CD14-positive monocyte (primary cell): ENCODE data around the gene SETBP1. TPM values are rescaled to one million over a fixed set of nuclear protein-coding genes. Genes with fewer than 3 reads are reported as not detected.

ENCODE experiments used
- DNase-seq, 3 donors: peaks; one replicate each; pipeline ENCODE4 v3.0.0-alpha.2; 2011 to 2022
- H2AFZ ChIP-seq: 2 replicates; pipeline ENCODE4 v1.6.0; 2012; ENCODE audit warnings: mild to moderate bottlenecking, low read depth, low read length, inconsistent platforms; ENCODE audit not compliant: insufficient read depth, poor library complexity, severe bottlenecking
- H3K27ac ChIP-seq, 2 donors: 1 replicate in 1 of 2; 2 replicates in 1 of 2; pipeline ENCODE4 v1.5.1; 2012 to 2013; ENCODE audit warnings: low read length in 2 of 2, control low read depth in 1 of 2, inconsistent platforms in 1 of 2, low read depth in 1 of 2, mild to moderate bottlenecking in 1 of 2
- H3K27me3 ChIP-seq, 2 donors: one replicate each; pipeline versions ENCODE4 v1.6.0 to v1.6.1; 2011 to 2013; ENCODE audit warnings: low read length in 2 of 2; ENCODE audit not compliant: control insufficient read depth in 2 of 2, insufficient read depth in 2 of 2
- H3K36me3 ChIP-seq, 2 donors: replicated peaks in 1 of 2; 1 replicate in 1 of 2; 2 replicates in 1 of 2; pipeline versions ENCODE4 v1.5.1 to v1.6.1; 2012 to 2013; ENCODE audit warnings: low read length in 2 of 2, control low read depth in 1 of 2, inconsistent platforms in 1 of 2, mild to moderate bottlenecking in 1 of 2; ENCODE audit not compliant: insufficient read depth in 2 of 2, control insufficient read depth in 1 of 2
- H3K4me1 ChIP-seq, 2 donors: 1 replicate in 1 of 2; 2 replicates in 1 of 2; pipeline versions ENCODE4 v1.5.1 to v1.6.1; 2012 to 2013; ENCODE audit warnings: low read length in 2 of 2, control low read depth in 1 of 2, inconsistent platforms in 1 of 2, mild to moderate bottlenecking in 1 of 2, moderate library complexity in 1 of 2; ENCODE audit not compliant: insufficient read depth in 2 of 2, control insufficient read depth in 1 of 2
- H3K4me2 ChIP-seq: replicated peaks from 2 replicates; pipeline ENCODE3; 2012; ENCODE audit warnings: low read length, moderate library complexity, mild to moderate bottlenecking; ENCODE audit not compliant: poor library complexity, severe bottlenecking; ENCODE audit errors: extremely low read depth
- H3K4me3 ChIP-seq, 3 experiments: fragments of 200-600 bp in 1 of 3; sonication (generic) in 1 of 3; replicated peaks in 1 of 3; 1 replicate in 2 of 3; 2 replicates in 1 of 3; pipeline ENCODE4 v1.5.1; 2011 to 2013; ENCODE audit warnings: low read length in 3 of 3, mild to moderate bottlenecking in 3 of 3, control low read depth in 2 of 3, low read depth in 2 of 3, inconsistent platforms in 1 of 3, moderate library complexity in 1 of 3
- H3K79me2 ChIP-seq: 2 replicates; pipeline ENCODE4 v1.6.0; 2012; ENCODE audit warnings: mild to moderate bottlenecking, control low read depth, inconsistent platforms, low read length, moderate library complexity; ENCODE audit not compliant: insufficient read depth
- H3K9ac ChIP-seq: 2 replicates; pipeline ENCODE4 v1.6.0; 2017; ENCODE audit warnings: low read length, mild to moderate bottlenecking; ENCODE audit not compliant: insufficient read depth, poor library complexity, severe bottlenecking
- H3K9me3 ChIP-seq, 2 donors: replicated peaks in 1 of 2; 1 replicate in 1 of 2; 2 replicates in 1 of 2; pipeline versions ENCODE4 v1.5.1 to v1.6.1; 2012 to 2013; ENCODE audit warnings: low read length in 2 of 2, control low read depth in 1 of 2; ENCODE audit not compliant: control insufficient read depth in 1 of 2, insufficient read depth in 1 of 2
- H4K20me1 ChIP-seq: 2 replicates; pipeline ENCODE4 v1.6.0; 2012; ENCODE audit warnings: mild to moderate bottlenecking, low read length, control low read depth, moderate library complexity; ENCODE audit not compliant: insufficient read depth
- H3K27ac Mint-ChIP-seq, 7 donors: one replicate each; pipeline ENCODE4 v1.8.0; 2020; ENCODE audit warnings: mild to moderate bottlenecking in 7 of 7, mixed read lengths in 7 of 7, moderate library complexity in 6 of 7, inconsistent platforms in 2 of 7
- H3K27me3 Mint-ChIP-seq, 3 donors: one replicate each; pipeline ENCODE4 v1.8.0; 2021 to 2022; ENCODE audit warnings: low read depth in 3 of 3, mild to moderate bottlenecking in 3 of 3, mixed read lengths in 3 of 3, moderate library complexity in 3 of 3, inconsistent platforms in 1 of 3
- H3K36me3 Mint-ChIP-seq, 2 donors: one replicate each; pipeline ENCODE4 v1.8.0; 2020; ENCODE audit warnings: mixed read lengths in 2 of 2, inconsistent platforms in 1 of 2, mild to moderate bottlenecking in 1 of 2
- H3K4me1 Mint-ChIP-seq: one replicate; pipeline ENCODE4 v1.8.0; 2020; ENCODE audit warnings: mild to moderate bottlenecking, mixed read lengths
- H3K4me3 Mint-ChIP-seq, 2 donors: one replicate each; pipeline ENCODE4 v1.8.0; 2020; ENCODE audit warnings: mild to moderate bottlenecking in 2 of 2, mixed read lengths in 2 of 2, moderate library complexity in 1 of 2
- H3K9me3 Mint-ChIP-seq, 7 donors: one replicate each; pipeline ENCODE4 v1.8.0; 2020 to 2022; ENCODE audit warnings: mixed read lengths in 7 of 7, mild to moderate bottlenecking in 6 of 7, moderate library complexity in 6 of 7, inconsistent platforms in 2 of 7
- WGBS: methylation state at CpG from one replicate; pipeline ENCODE4 v1.1.5; 2013; ENCODE audit warnings: missing lambda C conversion rate; ENCODE audit not compliant: insufficient coverage; 5-methylcytosine and 5-hydroxymethylcytosine counted together
- intact Hi-C, 2 donors: fragments of 100-400 bp; cut with micrococcal nuclease; formaldehyde crosslinking; loops; one replicate each; pipeline versions ENCODE4 v1.15.0 to v1.15.1; 2023
- polyA plus RNA-seq, 3 donors: library from polyadenylated mRNA; depleted of rRNA in 1 of 3; unstranded in 2 of 3; stranded (reverse) in 1 of 3; fragments of 300-500 nt in 2 of 3; fragments of >200 nt in 1 of 3; fragmentation: Illumina TruSeq in 2 of 3; gene quantifications; 1 replicate in 2 of 3; 2 replicates in 1 of 3; pipeline ENCODE4 v1.2.3, GENCODE V29; 2012 to 2021
- TF ChIP-seq, protein P1 (sequence below): fragments of 200-600 bp; IDR thresholded peaks from one replicate; pipeline ENCODE4 v1.8.0; 2022; ENCODE audit warnings: antibody characterized with exemption, mild to moderate bottlenecking

SETBP1 gene
- polyA plus RNA-seq, 3 donors: 0.01 to 1.2 TPM; not detected in 1

GRCh38 chr18:44805176-44805575 lies 124.5 kb downstream of the SETBP1 start:
- H3K27me3 Mint-ChIP-seq: peaks cover 9 to 32% (median 17%) of the 10 kb centered on the region in 3 donors
- no peaks in the 10 kb centered on the region for H4K20me1 ChIP-seq
- DNase-seq: no peak
- no peak overlapping the region for H2AFZ ChIP-seq
- peaks cover 9 to 11% of the 10 kb centered on the region in 2 donors for H3K27me3 ChIP-seq
- H3K27ac ChIP-seq: no peak overlapping the region
- peaks cover 4% of the 10 kb centered on the region for H3K4me1 Mint-ChIP-seq
- no peak overlapping the region for H3K9ac ChIP-seq
- H3K36me3 ChIP-seq: no peaks in the 10 kb centered on the region
- H3K4me1 ChIP-seq: peaks cover 3% of the 10 kb centered on the region in 2 donors
- no peak overlapping the region for H3K4me2 ChIP-seq
- WGBS: no CpG with 5 or more reads among the region's 3 CpGs
- no peaks in the 10 kb centered on the region for H3K9me3 ChIP-seq
- no peaks in the 10 kb centered on the region for H3K36me3 Mint-ChIP-seq
- no peak overlapping the region for H3K27ac Mint-ChIP-seq
- intact Hi-C loops: no loop called here
- no peaks in the 10 kb centered on the region for H3K79me2 ChIP-seq
- H3K4me3 Mint-ChIP-seq: no peak overlapping the region
- no peak overlapping the region for H3K4me3 ChIP-seq
- peaks cover 0 to 8% (median 2%) of the 10 kb centered on the region in 7 donors for H3K9me3 Mint-ChIP-seq
- TF ChIP-seq, protein P1, sequence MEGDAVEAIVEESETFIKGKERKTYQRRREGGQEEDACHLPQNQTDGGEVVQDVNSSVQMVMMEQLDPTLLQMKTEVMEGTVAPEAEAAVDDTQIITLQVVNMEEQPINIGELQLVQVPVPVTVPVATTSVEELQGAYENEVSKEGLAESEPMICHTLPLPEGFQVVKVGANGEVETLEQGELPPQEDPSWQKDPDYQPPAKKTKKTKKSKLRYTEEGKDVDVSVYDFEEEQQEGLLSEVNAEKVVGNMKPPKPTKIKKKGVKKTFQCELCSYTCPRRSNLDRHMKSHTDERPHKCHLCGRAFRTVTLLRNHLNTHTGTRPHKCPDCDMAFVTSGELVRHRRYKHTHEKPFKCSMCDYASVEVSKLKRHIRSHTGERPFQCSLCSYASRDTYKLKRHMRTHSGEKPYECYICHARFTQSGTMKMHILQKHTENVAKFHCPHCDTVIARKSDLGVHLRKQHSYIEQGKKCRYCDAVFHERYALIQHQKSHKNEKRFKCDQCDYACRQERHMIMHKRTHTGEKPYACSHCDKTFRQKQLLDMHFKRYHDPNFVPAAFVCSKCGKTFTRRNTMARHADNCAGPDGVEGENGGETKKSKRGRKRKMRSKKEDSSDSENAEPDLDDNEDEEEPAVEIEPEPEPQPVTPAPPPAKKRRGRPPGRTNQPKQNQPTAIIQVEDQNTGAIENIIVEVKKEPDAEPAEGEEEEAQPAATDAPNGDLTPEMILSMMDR: no peak

DNA sequence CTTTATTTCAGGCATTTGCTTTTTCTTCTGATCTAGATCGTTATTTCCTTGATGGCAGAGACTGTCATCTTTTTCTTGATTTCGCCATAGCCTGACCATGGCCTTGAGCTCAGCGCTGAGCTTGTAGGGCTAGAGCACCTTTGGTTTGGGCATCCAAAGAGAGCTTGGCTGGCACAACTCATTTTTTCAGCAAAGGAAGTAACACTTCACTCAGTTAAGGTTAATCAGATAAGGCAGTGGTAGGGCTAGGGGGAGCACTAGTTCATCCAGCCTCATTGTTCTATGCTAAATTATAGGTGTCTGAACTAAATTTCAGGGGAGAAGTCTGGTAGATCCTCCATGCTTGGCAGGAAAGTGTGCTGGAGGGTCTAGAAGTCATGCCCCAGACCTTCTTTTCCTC lies 125.0 kb downstream of the SETBP1 start:
- WGBS: 100% methylated on average over 2 of the region's 3 CpGs
- Histone ChIP-seq H3K79me2 (no peaks in the 10 kb centered on the region), H3K4me2 (no peak overlapping the region), H4K20me1 (no peaks in the 10 kb centered on the region), H2AFZ (no peak overlapping the region), H3K9me3 (no peaks in the 10 kb centered on the region), H3K27me3 (peaks cover 9 to 12% of the 10 kb centered on the region in 2 donors), H3K4me3 (no peak overlapping the region), H3K36me3 (no peaks in the 10 kb centered on the region), H3K27ac (no peak overlapping the region), H3K9ac (no peak overlapping the region), H3K4me1 (no peaks in the 10 kb centered on the region)
- Mint-ChIP-seq H3K4me3 (no peak overlapping the region), H3K27me3 (peaks cover 10 to 33% (median 17%) of the 10 kb centered on the region in 3 donors), H3K9me3 (peaks cover 0 to 3% (median 2%) of the 10 kb centered on the region in 7 donors), H3K4me1 (no peaks in the 10 kb centered on the region), H3K27ac (no peak overlapping the region), H3K36me3 (no peaks in the 10 kb centered on the region)
- DNase-seq: no peak
- TF ChIP-seq, protein P1: no peak
- intact Hi-C loops: no loop called here
